WERI-Rb-1 (cell line): Measurements from ENCODE around the gene TOM1L2.
A peak's percentile ranks its signal among the peaks of the same experiment; 100 is the strongest.

Experiments
- DNase-seq: peaks from one replicate; pipeline ENCODE4 v3.0.0-alpha.2; 2020
- H3K27ac ChIP-seq: fragments of 250-450 bp; sonication (Bioruptor Pico); 2 replicates; pipeline ENCODE4 v1.5.1; 2020; ENCODE audit warnings: mild to moderate bottlenecking, moderate library complexity
- H3K27me3 ChIP-seq: fragments of 250-450 bp; sonication (Bioruptor Pico); 2 replicates; pipeline ENCODE4 v1.5.1; 2021; ENCODE audit warnings: mild to moderate bottlenecking, low read depth, moderate library complexity; ENCODE audit not compliant: insufficient read depth, severe bottlenecking
- H3K36me3 ChIP-seq: fragments of 250-450 bp; sonication (Bioruptor Pico); 2 replicates; pipeline ENCODE4 v1.5.1; 2020; ENCODE audit warnings: mild to moderate bottlenecking, moderate library complexity
- H3K4me3 ChIP-seq: 2 replicates; pipeline ENCODE4 v1.5.1; 2011; ENCODE audit warnings: low read depth, mild to moderate bottlenecking, control low read depth, low read length
- H3K9me3 ChIP-seq: fragments of 250-450 bp; sonication (Bioruptor Pico); 2 replicates; pipeline ENCODE4 v1.5.1; 2021; ENCODE audit warnings: mild to moderate bottlenecking, moderate library complexity; ENCODE audit not compliant: severe bottlenecking
- TF ChIP-seq, protein P1 (sequence below): IDR thresholded peaks from 2 replicates; pipeline ENCODE4 v1.5.1; 2011; ENCODE audit warnings: low read depth, mild to moderate bottlenecking, control low read depth, inconsistent platforms, low read length

TOM1L2 gene

DNA sequence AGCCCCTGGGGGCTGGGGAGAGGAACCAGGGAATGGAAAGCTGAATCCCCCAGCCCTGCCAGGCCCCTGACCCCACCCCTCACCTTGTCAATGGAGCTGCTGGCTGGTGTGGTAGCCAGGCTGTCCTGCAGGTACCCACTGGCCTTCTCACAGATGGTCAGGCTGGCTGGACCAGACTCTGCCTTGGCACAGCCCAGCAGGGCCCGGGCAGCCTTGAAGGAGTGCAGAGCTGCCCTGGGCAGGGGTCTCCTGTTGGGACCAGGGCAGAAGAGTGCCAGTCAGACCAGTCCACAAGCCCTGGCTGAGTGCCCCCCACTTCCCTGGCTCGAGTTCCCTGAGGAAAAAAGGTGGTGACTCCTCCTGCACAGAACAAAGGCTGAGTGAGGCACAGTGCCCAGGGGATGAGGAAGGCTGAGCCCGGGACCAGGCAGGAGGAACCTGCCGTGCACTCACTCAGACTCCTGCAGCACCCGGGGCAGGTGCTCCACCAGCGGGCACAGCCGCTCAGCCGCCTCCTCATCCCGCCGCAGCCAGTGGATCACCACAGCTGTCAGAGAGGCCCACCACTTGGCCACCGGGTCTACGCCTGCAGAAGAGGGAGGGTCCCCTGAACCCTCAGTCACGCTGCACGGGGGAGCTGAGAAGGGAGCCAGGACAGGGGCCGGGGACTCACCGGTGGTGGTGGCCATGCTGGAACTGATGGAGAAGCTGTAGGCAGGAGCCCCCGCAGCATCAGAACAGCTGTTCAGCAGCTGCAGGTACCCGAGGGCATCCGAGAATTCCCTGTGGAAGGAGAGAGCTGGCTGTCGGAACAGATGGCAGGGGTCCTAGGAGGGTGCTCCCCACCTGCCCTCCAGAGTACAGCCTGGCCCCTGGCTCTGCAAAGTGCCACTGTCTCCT, 157.8 kb downstream of the TOM1L2 start:
- peaks cover 90% of the 10 kb centered on the region for H3K36me3 ChIP-seq
- TF ChIP-seq, protein P1, sequence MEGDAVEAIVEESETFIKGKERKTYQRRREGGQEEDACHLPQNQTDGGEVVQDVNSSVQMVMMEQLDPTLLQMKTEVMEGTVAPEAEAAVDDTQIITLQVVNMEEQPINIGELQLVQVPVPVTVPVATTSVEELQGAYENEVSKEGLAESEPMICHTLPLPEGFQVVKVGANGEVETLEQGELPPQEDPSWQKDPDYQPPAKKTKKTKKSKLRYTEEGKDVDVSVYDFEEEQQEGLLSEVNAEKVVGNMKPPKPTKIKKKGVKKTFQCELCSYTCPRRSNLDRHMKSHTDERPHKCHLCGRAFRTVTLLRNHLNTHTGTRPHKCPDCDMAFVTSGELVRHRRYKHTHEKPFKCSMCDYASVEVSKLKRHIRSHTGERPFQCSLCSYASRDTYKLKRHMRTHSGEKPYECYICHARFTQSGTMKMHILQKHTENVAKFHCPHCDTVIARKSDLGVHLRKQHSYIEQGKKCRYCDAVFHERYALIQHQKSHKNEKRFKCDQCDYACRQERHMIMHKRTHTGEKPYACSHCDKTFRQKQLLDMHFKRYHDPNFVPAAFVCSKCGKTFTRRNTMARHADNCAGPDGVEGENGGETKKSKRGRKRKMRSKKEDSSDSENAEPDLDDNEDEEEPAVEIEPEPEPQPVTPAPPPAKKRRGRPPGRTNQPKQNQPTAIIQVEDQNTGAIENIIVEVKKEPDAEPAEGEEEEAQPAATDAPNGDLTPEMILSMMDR: no peak

DNA sequence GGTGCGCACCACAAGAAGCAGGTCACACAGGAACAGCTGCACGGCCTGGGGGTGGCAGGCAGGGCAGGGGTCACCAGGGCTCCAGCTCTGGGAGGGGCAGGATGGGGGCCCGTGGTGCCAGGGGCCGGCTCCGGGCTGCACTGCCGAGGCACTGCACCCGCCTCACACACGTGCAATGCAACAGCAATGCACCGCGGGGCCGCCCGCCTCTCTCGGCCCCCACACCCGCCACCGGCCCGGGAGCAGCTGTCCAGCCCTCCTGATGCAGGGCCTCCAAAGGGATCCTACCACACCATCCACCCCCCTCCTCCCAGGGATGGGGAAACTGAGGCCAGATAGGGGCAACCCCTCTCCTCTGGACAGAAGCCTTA, 158.5 kb downstream of the TOM1L2 start:
- TF ChIP-seq, protein P1: no peak
- Histone ChIP-seq H3K27ac (no peak overlapping the region), H3K4me3 (no peak overlapping the region), H3K27me3 (no peaks in the 10 kb centered on the region), H3K9me3 (no peaks in the 10 kb centered on the region), H3K36me3 (peaks cover 88% of the 10 kb centered on the region)
- DNase-seq: no peak

More for the DNA sequence above, 157.8 kb downstream of the TOM1L2 start:
- Histone ChIP-seq H3K27me3 (no peaks in the 10 kb centered on the region), H3K4me3 (no peak overlapping the region), H3K9me3 (no peaks in the 10 kb centered on the region), H3K27ac (peak overlapping the region; percentile 26; the same call in 1 of the 2 replicates)
- no peak for DNase-seq

DNA sequence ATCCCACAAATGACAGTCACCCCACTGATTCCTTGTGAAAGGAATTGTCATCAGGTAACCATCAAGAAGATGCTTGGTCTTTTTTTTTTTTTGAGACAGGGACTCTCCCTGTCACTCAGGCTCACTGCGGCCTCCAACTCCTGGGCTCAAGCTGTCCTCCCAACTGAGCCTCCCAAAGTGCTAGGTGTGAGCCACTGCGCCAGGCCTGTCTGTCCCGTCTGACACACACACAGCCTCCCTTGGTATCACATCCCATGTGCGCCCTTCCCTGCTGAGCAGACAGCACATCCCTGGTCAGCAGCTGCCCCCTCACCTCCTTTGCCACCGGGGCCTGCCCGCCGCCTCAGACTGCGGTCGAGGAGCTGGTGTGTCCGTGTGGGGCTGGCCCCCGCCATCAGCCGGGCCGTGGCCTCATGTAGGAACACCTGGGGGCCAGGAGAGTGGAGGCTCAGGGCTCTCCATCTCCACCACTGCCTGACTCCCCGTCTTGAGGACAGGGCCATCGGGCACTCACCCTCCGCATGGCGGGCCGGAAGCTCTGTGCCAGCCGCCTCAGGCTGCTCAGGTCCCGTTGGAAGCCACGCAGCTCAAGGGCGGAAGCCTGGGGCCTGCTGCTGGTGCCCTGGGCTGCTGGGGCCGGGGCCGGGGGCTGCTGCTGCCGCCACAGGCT, 159.0 kb downstream of the TOM1L2 start:
- Histone ChIP-seq H3K4me3 (no peak overlapping the region), H3K27ac (no peak overlapping the region), H3K9me3 (no peaks in the 10 kb centered on the region), H3K36me3 (peaks cover 87% of the 10 kb centered on the region), H3K27me3 (no peaks in the 10 kb centered on the region)
- TF ChIP-seq, protein P1: no peak
- no peak for DNase-seq

DNA sequence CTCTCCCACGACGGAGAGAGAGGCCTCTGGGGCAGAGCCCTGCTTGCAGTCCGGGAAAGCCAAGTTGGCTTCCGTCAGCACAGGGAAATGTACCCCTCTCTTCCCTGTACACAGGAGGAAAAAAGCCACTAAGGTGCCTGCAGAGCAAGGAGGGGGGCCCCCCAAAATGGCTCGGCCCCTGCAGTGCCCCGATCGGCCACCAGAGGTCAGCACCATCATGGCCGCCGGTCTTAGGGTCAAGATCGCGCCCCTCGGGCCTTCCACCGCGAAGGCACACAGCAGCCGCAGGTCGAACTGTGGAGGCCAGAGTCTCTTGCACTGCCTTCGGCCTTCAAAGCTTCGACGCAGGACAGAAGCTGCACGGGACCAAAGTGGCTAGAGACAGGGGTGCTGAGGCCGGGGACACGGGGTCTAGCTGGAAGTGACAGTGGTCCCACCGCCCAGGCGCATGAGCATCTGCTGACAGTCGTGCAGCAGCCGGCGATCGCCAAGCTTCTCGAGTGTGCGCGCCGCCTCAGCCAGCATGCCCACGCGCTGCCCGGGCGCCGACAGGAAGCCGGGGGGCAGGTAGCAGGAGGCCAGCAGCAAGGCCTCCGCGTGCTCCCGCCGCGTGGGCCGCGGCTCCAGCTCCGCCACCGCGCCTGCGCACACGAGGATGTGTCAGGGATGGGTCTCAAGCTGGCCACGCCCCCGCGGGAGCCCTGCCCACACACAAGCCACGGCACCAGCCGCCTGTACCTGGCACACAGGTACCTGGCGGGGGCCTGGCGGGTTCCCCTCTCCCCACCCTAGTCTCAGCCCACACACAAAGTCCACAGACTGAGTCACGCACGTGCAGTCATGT, 159.8 kb downstream of the TOM1L2 start:
- Histone ChIP-seq H3K4me3 (no peak overlapping the region), H3K27me3 (no peaks in the 10 kb centered on the region), H3K36me3 (peaks cover 87% of the 10 kb centered on the region), H3K9me3 (no peaks in the 10 kb centered on the region), H3K27ac (peak overlapping the region; percentile 20)
- TF ChIP-seq, protein P1: peak; percentile 90
- peak; percentile 80 for DNase-seq

DNA sequence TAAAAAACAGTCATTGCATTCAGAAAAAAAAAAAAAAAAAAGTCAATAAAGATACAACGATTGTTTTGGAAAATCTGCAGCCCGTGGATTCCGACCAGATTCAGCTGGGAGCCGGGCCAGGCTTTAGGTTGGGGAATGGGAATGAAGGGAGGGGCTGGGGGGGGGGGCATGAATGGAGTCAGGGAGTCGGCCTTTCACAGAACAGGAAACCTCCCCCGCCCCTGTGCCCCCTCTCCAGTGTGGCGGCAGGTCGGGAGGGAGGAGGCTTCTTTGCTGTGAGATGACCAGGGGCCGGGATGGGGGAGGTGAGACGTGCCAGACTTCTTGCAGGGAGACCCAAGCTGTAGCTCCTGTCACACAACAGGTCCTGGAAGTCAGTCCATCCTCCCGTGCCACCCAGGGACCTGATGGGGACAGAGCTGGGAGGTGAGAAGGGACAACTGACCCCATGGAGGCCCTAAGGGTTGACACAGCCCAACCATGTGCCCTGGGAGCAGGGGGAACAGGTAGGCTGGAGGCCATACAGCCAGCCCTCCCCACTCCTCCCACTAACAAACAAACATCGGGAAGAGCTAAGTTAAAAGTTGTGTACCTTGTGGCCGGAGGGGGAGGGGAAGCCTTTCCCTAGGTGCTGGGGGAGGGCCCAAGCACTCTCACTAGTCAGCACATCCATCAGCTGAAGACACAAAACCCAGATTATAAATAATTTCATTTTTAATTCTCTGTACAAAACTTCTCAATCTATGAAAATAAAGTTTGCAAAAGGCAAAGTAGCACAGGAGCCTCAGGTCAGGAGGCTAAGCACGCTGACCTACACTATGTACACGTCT, 160.6 kb downstream of the TOM1L2 start:
- TF ChIP-seq, protein P1: no peak
- H3K27me3 ChIP-seq: no peaks in the 10 kb centered on the region
- DNase-seq: peak; percentile 53
- H3K36me3 ChIP-seq: peaks cover 84% of the 10 kb centered on the region
- H3K9me3 ChIP-seq: no peaks in the 10 kb centered on the region
- no peak overlapping the region for H3K4me3 ChIP-seq
- H3K27ac ChIP-seq: peak overlapping the region; percentile 20
